ENCODE data around the gene GREB1. TPM values are rescaled to one million over a fixed set of nuclear protein-coding genes. Genes with fewer than 3 reads are reported as not detected.

Gene GREB1
- total RNA-seq, 1 experiment from 2014 or later = 16.5 TPM

GRCh38 chr2:11618708-11619062 lies 84.8 kb downstream of the GREB1 start:
- H4K20me1 ChIP-seq (ENCODE audit: control insufficient read depth, insufficient read depth, insufficient read length) = no peaks in the 10 kb centered on the region
- H3K27me3 Mint-ChIP-seq (ENCODE audit: low read depth) = no peaks in the 10 kb centered on the region
- H3K23ac ChIP-seq (ENCODE audit: insufficient read length, low read depth, low read length) = no peak overlapping the region
- no CpG with 5 or more reads among the region's 20 CpGs for WGBS (ENCODE audit: extremely low coverage, insufficient read length, low lambda C conversion rate)
- H3K4me1 ChIP-seq (ENCODE audit: insufficient read depth, low read length) = no peaks in the 10 kb centered on the region
- H3K27ac ChIP-seq (ENCODE audit: insufficient read length, low read depth, low read length) = no peak overlapping the region
- no peak overlapping the region; the same call in 1 of the 2 replicates for H3K14ac ChIP-seq (ENCODE audit: insufficient read depth, low read length)
- no peak overlapping the region for H3K4me2 ChIP-seq (ENCODE audit: insufficient read depth, insufficient read length, low read length)
- H3K79me1 ChIP-seq (ENCODE audit: insufficient read depth, low read depth, low read length, poor library complexity, severe bottlenecking) = no peaks in the 10 kb centered on the region
- no peak overlapping the region for H2BK20ac ChIP-seq (ENCODE audit: low read depth, low read length, poor library complexity, severe bottlenecking)
- H4K8ac ChIP-seq (replicated peaks; ENCODE audit: insufficient read length, low read depth, low read length) = no peak overlapping the region
- peaks cover 23 to 31% (median 23%) of the 10 kb centered on the region in 3 experiments for H3K36me3 Mint-ChIP-seq (ENCODE audit: insufficient read depth in 1 of 3, low read depth in 3 of 3)
- H3K9me3 Mint-ChIP-seq = no peaks in the 10 kb centered on the region
- no peak overlapping the region for H3K18ac ChIP-seq (ENCODE audit: insufficient read length, low read depth, low read length)
- H3T11ph ChIP-seq (ENCODE audit: low read length) = no peak overlapping the region
- no peak overlapping the region for H3K4ac ChIP-seq (ENCODE audit: low read depth, low read length)
- H2AFZ ChIP-seq (ENCODE audit: low read length) = no peak overlapping the region
- no peaks in the 10 kb centered on the region for H3K9me3 ChIP-seq (ENCODE audit: control insufficient read depth, low read depth, low read length)
- no peaks in the 10 kb centered on the region for H3K23me2 ChIP-seq (ENCODE audit: insufficient read length, low read depth, low read length, poor library complexity, severe bottlenecking)
- H2BK12ac ChIP-seq (ENCODE audit: insufficient read length, low read depth, low read length) = no peak overlapping the region
- H3K4me1 Mint-ChIP-seq = no peaks in the 10 kb centered on the region
- H2BK120ac ChIP-seq (ENCODE audit: low read depth, low read length, poor library complexity, severe bottlenecking) = no peak overlapping the region
- H2AK5ac ChIP-seq (ENCODE audit: insufficient read length, low read length) = no peak overlapping the region
- no peaks in the 10 kb centered on the region for H3K79me2 ChIP-seq (ENCODE audit: insufficient read depth, low read length)
- no peak overlapping the region for H3K56ac ChIP-seq (ENCODE audit: insufficient read length, low read depth, low read length)
- H3K27me3 ChIP-seq (ENCODE audit: insufficient read depth, low read length) = no peaks in the 10 kb centered on the region
- H3K4me3 Mint-ChIP-seq = no peak overlapping the region
- H3K27ac Mint-ChIP-seq = no peak overlapping the region
- H2BK15ac ChIP-seq (ENCODE audit: low read depth, low read length) = no peak overlapping the region
- no peak overlapping the region for H3K9ac ChIP-seq (ENCODE audit: extremely low read depth, insufficient read length, low read length)
- H4K91ac ChIP-seq (ENCODE audit: insufficient read length, low read depth, low read length) = no peak overlapping the region
- H4K5ac ChIP-seq (ENCODE audit: insufficient read length, low read depth, low read length) = no peak overlapping the region
- TF ChIP-seq, protein P1, sequence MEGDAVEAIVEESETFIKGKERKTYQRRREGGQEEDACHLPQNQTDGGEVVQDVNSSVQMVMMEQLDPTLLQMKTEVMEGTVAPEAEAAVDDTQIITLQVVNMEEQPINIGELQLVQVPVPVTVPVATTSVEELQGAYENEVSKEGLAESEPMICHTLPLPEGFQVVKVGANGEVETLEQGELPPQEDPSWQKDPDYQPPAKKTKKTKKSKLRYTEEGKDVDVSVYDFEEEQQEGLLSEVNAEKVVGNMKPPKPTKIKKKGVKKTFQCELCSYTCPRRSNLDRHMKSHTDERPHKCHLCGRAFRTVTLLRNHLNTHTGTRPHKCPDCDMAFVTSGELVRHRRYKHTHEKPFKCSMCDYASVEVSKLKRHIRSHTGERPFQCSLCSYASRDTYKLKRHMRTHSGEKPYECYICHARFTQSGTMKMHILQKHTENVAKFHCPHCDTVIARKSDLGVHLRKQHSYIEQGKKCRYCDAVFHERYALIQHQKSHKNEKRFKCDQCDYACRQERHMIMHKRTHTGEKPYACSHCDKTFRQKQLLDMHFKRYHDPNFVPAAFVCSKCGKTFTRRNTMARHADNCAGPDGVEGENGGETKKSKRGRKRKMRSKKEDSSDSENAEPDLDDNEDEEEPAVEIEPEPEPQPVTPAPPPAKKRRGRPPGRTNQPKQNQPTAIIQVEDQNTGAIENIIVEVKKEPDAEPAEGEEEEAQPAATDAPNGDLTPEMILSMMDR (conservative IDR thresholded peaks at IDR 0.05) = no peak
- no peak for DNase-seq
- H2BK5ac ChIP-seq (ENCODE audit: insufficient read length, low read length) = no peak overlapping the region
